ENCODE measurements around the gene CCDC187. TPM values are rescaled to one million over a fixed set of nuclear protein-coding genes. Genes with fewer than 3 reads are reported as not detected.

Gene CCDC187
- total RNA-seq, 1 experiment from 2014 or later, result not detected

DNA sequence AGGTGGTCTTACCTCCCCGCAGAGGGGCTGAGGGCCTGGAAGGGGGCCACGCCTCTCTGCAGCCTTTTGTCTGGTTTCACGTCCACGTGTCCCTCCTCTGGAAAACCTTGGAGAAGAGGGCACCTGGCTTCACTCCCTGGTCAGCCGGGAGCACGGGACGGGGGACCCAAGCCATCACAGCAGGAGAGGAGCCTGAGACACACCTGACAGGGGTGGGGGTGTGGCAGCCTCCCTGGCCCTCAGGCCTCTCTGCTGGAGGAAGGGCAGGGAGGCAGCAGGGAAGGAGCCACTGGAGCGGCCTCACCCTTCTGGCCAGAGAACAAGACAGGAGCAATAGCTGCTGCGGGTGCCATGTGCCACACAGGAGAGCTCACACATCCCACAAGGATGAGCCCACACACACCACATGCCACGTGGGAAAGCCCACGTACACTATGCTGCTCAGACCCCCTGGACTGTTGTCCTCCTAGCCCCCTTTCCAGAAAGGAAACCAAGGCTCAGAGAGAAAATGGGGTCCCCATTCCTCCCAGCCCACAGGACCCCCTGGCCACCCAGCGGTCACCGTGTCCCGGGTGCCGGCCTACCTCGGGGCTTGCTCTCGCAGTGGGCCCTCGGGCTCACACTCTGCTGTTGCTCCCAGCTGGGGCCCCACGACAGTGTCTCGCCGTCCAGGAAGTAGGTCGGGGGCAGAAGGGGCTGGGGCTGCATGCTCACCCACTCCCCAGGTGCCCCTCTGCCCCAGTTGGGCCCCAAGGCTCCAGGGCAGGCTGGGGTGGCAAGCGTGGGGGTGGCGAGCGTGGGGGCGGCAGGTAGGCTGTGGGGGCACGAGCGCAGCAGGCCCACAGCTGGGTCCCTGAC lies 18.2 kb downstream of the CCDC187 start:
- Histone ChIP-seq H3K27ac (no peak overlapping the region), H3K4me3 (no peak overlapping the region), H3K9me3 (replicated peaks) (no peaks in the 10 kb centered on the region), H3K36me3 (no peaks in the 10 kb centered on the region), H3K27me3 (peaks cover 41% of the 10 kb centered on the region), H3K4me1 (no peaks in the 10 kb centered on the region)
- DNase-seq, result no peak

GRCh38 chr9:136284951-136285350 lies 18.9 kb downstream of the CCDC187 start:
- H3K27me3 ChIP-seq, result peaks cover 33% of the 10 kb centered on the region
- no peak overlapping the region for H3K4me3 ChIP-seq
- H3K4me1 ChIP-seq, result no peaks in the 10 kb centered on the region
- H3K27ac ChIP-seq, result no peak overlapping the region
- DNase-seq, result no peak
- no peaks in the 10 kb centered on the region for H3K9me3 ChIP-seq (replicated peaks)
- no peaks in the 10 kb centered on the region for H3K36me3 ChIP-seq

DNA sequence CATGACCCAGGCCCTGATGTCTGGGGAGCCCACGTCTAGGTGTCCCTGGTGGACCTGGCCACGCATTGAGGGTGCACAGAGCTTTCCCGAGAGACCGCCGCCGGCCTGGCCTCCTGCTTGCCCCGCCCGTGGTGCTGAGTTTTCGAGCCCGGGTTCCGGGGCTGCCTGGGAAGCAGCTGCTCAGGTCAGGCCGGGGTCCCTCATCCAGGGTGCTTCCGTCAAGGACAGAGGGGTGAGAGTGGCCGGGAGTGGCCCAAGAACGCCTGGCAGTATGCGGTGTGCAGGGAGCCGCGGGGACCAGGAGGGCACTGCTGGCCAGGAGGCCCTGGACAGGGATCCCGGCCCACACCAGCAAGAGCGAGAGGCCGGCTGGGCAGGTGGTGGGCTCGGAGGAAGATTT lies 19.6 kb downstream of the CCDC187 start:
- Histone ChIP-seq H3K36me3 (no peaks in the 10 kb centered on the region), H3K27ac (no peak overlapping the region), H3K27me3 (peaks cover 32% of the 10 kb centered on the region), H3K4me1 (no peaks in the 10 kb centered on the region), H3K9me3 (replicated peaks) (no peaks in the 10 kb centered on the region), H3K4me3 (no peak overlapping the region)
- DNase-seq, result no peak

DNA sequence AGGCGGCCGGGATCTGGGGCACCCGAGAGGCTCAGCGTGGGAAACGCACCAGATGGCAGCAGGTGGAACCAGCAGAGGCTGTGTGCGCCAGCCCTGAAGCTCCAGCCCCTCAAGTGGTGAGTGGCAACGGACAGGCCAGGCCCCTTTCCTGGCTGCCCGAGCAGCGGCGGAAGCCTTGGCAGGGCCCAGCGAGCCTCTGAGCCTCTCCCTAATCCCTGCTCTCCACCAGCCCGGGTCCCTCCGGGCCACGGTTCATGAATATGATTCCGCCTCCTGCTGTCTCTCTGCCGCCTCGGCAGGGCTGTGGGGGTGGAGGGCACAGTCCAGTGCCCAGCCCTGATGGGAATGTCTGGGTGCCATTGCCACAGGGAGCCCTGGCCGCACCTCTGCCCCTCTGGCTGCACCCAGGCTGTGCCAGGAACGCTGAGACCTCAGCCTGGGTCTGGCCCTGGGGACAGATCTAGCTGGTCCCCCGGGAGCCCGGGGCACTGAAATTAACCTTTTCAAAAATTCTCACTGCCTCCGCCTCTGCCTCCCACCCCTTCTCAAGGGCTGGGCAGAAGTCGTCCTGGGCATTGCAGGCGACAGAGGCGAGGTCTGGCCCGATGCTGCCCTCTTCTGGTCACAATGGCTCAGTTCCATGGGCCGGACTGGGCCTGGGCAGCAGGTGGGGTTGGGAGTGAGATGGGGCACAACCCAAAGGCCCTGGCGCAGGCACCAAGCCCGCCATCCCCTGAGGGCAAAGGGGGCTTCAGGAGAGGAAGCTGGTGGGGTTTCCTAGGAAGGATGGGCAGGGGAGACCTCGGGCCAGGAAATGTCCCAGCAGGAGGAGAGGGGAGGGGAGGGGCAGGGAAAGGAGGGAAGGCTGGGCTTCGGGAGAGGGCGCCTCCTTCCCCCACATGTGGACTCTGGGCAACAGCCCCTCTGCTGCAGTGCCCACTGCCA lies 20.3 kb downstream of the CCDC187 start:
- H3K36me3 ChIP-seq, result no peaks in the 10 kb centered on the region
- no peak overlapping the region for H3K27ac ChIP-seq
- peak; percentile 81 to 90 for DNase-seq
- no peak overlapping the region for H3K4me3 ChIP-seq
- no peaks in the 10 kb centered on the region for H3K4me1 ChIP-seq
- H3K9me3 ChIP-seq (replicated peaks), result no peaks in the 10 kb centered on the region
- H3K27me3 ChIP-seq, result peaks cover 29% of the 10 kb centered on the region

- peaks cover 21% of the 10 kb centered on the region for H3K27me3 ChIP-seq
- H3K4me1 ChIP-seq, result no peaks in the 10 kb centered on the region
- no peak overlapping the region for H3K27ac ChIP-seq
These were observed 21.5 kb downstream of the CCDC187 start for GRCh38 chr9:136282272-136282861.

GRCh38 chr9:136281421-136282271 lies 22.2 kb downstream of the CCDC187 start:
- Histone ChIP-seq H3K9me3 (replicated peaks) (no peaks in the 10 kb centered on the region), H3K36me3 (no peaks in the 10 kb centered on the region), H3K27ac (no peak overlapping the region), H3K4me3 (no peak overlapping the region), H3K4me1 (no peaks in the 10 kb centered on the region), H3K27me3 (peaks cover 16% of the 10 kb centered on the region)
- no peak for DNase-seq

More at GRCh38 chr9:136282272-136282861, 21.5 kb downstream of the CCDC187 start:
- no peak for DNase-seq
- H3K9me3 ChIP-seq (replicated peaks), result no peaks in the 10 kb centered on the region
- no peak overlapping the region for H3K4me3 ChIP-seq
- no peaks in the 10 kb centered on the region for H3K36me3 ChIP-seq

- no peak for DNase-seq
- no peaks in the 10 kb centered on the region for H3K36me3 ChIP-seq
- peaks cover 19% of the 10 kb centered on the region for H3K27me3 ChIP-seq
- no peaks in the 10 kb centered on the region for H3K9me3 ChIP-seq (replicated peaks)
- H3K27ac ChIP-seq, result no peak overlapping the region
- no peaks in the 10 kb centered on the region for H3K4me1 ChIP-seq
- H3K4me3 ChIP-seq, result no peak overlapping the region
These were observed 23.2 kb downstream of the CCDC187 start for GRCh38 chr9:136280535-136281315.

DNA sequence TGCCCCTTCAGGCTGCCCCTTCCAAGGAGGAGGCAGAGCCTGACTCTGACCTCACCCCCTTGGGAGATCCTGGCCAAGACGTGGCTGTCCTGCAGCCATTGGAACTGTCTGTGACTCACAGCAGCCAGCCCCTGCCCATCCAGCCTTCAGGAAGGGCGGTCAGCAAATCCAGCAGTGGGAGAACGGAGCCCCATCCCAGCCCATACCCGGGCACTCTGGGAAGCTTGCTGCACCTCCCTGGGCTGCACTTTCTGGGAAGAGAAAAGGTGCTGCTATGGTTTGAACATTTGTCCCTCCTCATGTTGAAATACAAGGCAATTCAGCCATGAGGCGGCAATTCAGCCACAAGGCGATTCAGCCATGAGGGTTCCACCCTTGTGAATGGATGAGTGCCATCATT lies 24.4 kb downstream of the CCDC187 start:
- Histone ChIP-seq H3K9me3 (replicated peaks) (no peaks in the 10 kb centered on the region), H3K36me3 (no peaks in the 10 kb centered on the region), H3K27ac (no peak overlapping the region), H3K27me3 (peaks cover 29% of the 10 kb centered on the region), H3K4me3 (no peak overlapping the region), H3K4me1 (no peaks in the 10 kb centered on the region)
- DNase-seq, result no peak

GRCh38 chr9:136278894-136279293 lies 25.0 kb downstream of the CCDC187 start:
- Histone ChIP-seq H3K27ac (no peak overlapping the region), H3K36me3 (no peaks in the 10 kb centered on the region), H3K4me3 (no peak overlapping the region), H3K27me3 (peaks cover 31% of the 10 kb centered on the region), H3K4me1 (no peaks in the 10 kb centered on the region), H3K9me3 (replicated peaks) (no peaks in the 10 kb centered on the region)
- no peak for DNase-seq

DNA sequence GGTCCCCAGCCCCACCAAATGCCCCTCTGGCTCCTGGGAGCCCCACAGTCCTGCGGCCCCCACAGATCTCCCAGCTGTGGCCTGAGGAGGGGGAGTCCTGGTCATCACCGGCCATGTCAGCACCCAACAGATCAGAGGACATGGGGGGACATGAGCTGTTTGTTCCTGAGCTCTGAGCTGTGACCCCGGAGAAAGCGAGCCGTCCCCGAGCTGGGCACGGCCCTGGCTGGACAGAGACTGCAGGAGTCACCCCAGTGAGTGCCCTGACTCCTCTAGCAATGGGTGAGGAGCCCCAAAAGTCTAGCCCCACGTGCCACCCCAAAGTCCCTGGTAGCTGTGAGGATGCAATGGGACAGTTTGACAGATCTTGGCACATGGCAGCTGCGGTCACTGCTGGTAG lies 25.7 kb downstream of the CCDC187 start:
- Histone ChIP-seq H3K27me3 (peaks cover 35% of the 10 kb centered on the region), H3K4me1 (no peaks in the 10 kb centered on the region), H3K4me3 (no peak overlapping the region), H3K9me3 (replicated peaks) (no peaks in the 10 kb centered on the region), H3K27ac (no peak overlapping the region), H3K36me3 (no peaks in the 10 kb centered on the region)
- no peak for DNase-seq

- Histone ChIP-seq H3K36me3 (no peaks in the 10 kb centered on the region), H3K4me1 (no peaks in the 10 kb centered on the region), H3K27ac (no peak overlapping the region), H3K27me3 (peaks cover 35% of the 10 kb centered on the region), H3K4me3 (no peak overlapping the region), H3K9me3 (replicated peaks) (no peaks in the 10 kb centered on the region)
- DNase-seq, result no peak
These were observed 26.1 kb downstream of the CCDC187 start for GRCh38 chr9:136277746-136278145.

GRCh38 chr9:136276716-136277115 lies 27.2 kb downstream of the CCDC187 start:
- no peak for DNase-seq
- no peak overlapping the region for H3K4me3 ChIP-seq
- H3K4me1 ChIP-seq, result no peaks in the 10 kb centered on the region
- H3K36me3 ChIP-seq, result no peaks in the 10 kb centered on the region
- H3K27me3 ChIP-seq, result peaks cover 35% of the 10 kb centered on the region
- no peak overlapping the region for H3K27ac ChIP-seq
- H3K9me3 ChIP-seq (replicated peaks), result no peaks in the 10 kb centered on the region

DNA sequence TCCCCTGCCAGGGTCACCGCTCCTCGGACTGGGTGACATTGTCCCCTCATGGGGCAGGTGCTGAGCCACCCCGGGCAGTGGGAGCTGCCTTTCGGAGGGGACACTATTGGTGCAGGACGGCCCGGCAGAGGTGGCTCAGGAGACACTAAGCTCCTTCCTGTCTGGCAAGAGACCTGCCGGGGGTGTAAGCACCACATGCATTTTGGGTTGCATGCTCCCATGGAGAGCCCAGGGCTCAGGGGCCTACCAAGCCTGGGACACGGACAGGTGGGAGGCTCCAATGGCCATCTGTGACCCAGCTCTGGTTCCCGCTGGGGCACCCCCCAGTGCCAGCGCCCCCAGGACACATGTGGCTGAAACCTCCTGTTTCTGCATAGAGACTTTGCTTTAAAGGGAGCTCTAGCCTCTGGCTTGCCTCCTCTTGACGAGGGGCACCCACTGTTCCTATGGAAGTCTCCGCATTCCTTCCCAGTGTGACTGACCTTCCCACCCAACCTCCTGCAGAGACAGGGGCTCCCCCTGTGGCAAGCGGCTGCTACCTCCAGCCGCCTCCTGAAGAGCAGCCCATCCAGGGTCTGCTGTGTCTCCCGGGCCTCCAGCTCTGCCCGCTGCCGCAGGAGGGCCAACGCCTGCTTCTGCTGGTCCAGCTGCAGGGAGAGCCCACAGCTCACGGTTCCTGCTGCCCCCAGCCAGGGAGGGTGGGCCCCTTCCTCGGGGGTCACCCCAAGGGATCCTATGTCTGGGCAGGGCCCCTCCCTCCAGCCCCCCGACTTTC lies 28.1 kb downstream of the CCDC187 start:
- H3K9me3 ChIP-seq (replicated peaks), result no peaks in the 10 kb centered on the region
- H3K36me3 ChIP-seq, result no peaks in the 10 kb centered on the region
- peak in 1 of 2 experiments; percentile 30 for DNase-seq
- no peak overlapping the region for H3K4me3 ChIP-seq
- no peak overlapping the region for H3K27ac ChIP-seq
- peaks cover 35% of the 10 kb centered on the region for H3K27me3 ChIP-seq
- H3K4me1 ChIP-seq, result no peaks in the 10 kb centered on the region
